Large intestine (tissue), 3 donors: ENCODE data around the gene ITIH4. TPM values are rescaled to one million over a fixed set of nuclear protein-coding genes. Genes with fewer than 3 reads are reported as not detected.

Experiments used
- DNase-seq, 2 donors: peaks; one replicate each; pipeline versions ENCODE4 v3.0.0 to v3.0.0-alpha.2; 2013
- H3K27ac ChIP-seq: one replicate; pipeline ENCODE4 v1.5.1; 2013; ENCODE audit warnings: low read length
- H3K27me3 ChIP-seq: 2 replicates; pipeline ENCODE4 v1.6.1; 2013; ENCODE audit warnings: low read length; ENCODE audit not compliant: control insufficient read depth, insufficient read depth
- H3K36me3 ChIP-seq: 2 replicates; pipeline ENCODE4 v1.6.1; 2013; ENCODE audit warnings: low read length; ENCODE audit not compliant: control insufficient read depth, insufficient read depth
- H3K4me1 ChIP-seq: one replicate; pipeline ENCODE4 v1.6.1; 2013; ENCODE audit warnings: low read length; ENCODE audit not compliant: control insufficient read depth, insufficient read depth
- H3K4me3 ChIP-seq: one replicate; pipeline ENCODE4 v1.5.1; 2013; ENCODE audit warnings: low read length
- H3K9me3 ChIP-seq: one replicate; pipeline ENCODE4 v1.6.1; 2013; ENCODE audit warnings: mild to moderate bottlenecking, low read depth, low read length, moderate library complexity; ENCODE audit not compliant: control insufficient read depth
- WGBS: methylation state at CpG from one replicate; pipeline ENCODE4 v1.1.5; 2013; ENCODE audit warnings: low lambda C conversion rate; ENCODE audit not compliant: insufficient coverage; 5-methylcytosine and 5-hydroxymethylcytosine counted together
- polyA plus RNA-seq: library from polyadenylated mRNA; unstranded; fragments of 120-200 nt; gene quantifications from one replicate; pipeline ENCODE4 v1.2.1, GENCODE V29; 2013

ITIH4 gene
- polyA plus RNA-seq, 1 donor, result 4.3 TPM

GRCh38 chr3:52870471-52870870, 40.0 kb upstream of the ITIH4 start:
- H3K27ac ChIP-seq, result no peak overlapping the region
- no peaks in the 10 kb centered on the region for H3K9me3 ChIP-seq
- no peaks in the 10 kb centered on the region for H3K36me3 ChIP-seq
- no peak overlapping the region for H3K4me3 ChIP-seq
- DNase-seq, result no peak
- WGBS, result no CpG with 5 or more reads among the region's 10 CpGs
- no peaks in the 10 kb centered on the region for H3K4me1 ChIP-seq
- H3K27me3 ChIP-seq, result no peaks in the 10 kb centered on the region

- H3K4me1 ChIP-seq, result no peaks in the 10 kb centered on the region
- H3K9me3 ChIP-seq, result no peaks in the 10 kb centered on the region
- no peak overlapping the region for H3K4me3 ChIP-seq
- no peaks in the 10 kb centered on the region for H3K27me3 ChIP-seq
- 92% methylated on average over 2 of the region's 12 CpGs for WGBS
- H3K27ac ChIP-seq, result no peak overlapping the region
- no peaks in the 10 kb centered on the region for H3K36me3 ChIP-seq
- no peak for DNase-seq
Measured at GRCh38 chr3:52866427-52866826, 36.0 kb upstream of the ITIH4 start.

- H3K27me3 ChIP-seq, result no peaks in the 10 kb centered on the region
- no peaks in the 10 kb centered on the region for H3K36me3 ChIP-seq
- no peaks in the 10 kb centered on the region for H3K9me3 ChIP-seq
- no peak overlapping the region for H3K4me3 ChIP-seq
- DNase-seq, result no peak
- no peaks in the 10 kb centered on the region for H3K4me1 ChIP-seq
- 100% methylated on average over 2 of the region's 13 CpGs for WGBS
- H3K27ac ChIP-seq, result no peak overlapping the region
Measured at GRCh38 chr3:52865994-52866393, 35.5 kb upstream of the ITIH4 start.

- no peak overlapping the region for H3K27ac ChIP-seq
- H3K27me3 ChIP-seq, result no peaks in the 10 kb centered on the region
- H3K9me3 ChIP-seq, result no peaks in the 10 kb centered on the region
- DNase-seq, result no peak
- WGBS, result 100% methylated on average over 1 of the region's 8 CpGs
- no peaks in the 10 kb centered on the region for H3K36me3 ChIP-seq
- no peaks in the 10 kb centered on the region for H3K4me1 ChIP-seq
- no peak overlapping the region for H3K4me3 ChIP-seq
Measured at GRCh38 chr3:52860424-52860768, 29.9 kb upstream of the ITIH4 start.

GRCh38 chr3:52859686-52860423, 29.4 kb upstream of the ITIH4 start:
- H3K27me3 ChIP-seq, result no peaks in the 10 kb centered on the region
- no peak overlapping the region for H3K27ac ChIP-seq
- H3K4me3 ChIP-seq, result no peak overlapping the region
- H3K36me3 ChIP-seq, result no peaks in the 10 kb centered on the region
- 92% methylated on average over 5 of the region's 8 CpGs for WGBS
- H3K9me3 ChIP-seq, result no peaks in the 10 kb centered on the region
- no peaks in the 10 kb centered on the region for H3K4me1 ChIP-seq
- no peak for DNase-seq

- no peaks in the 10 kb centered on the region for H3K4me1 ChIP-seq
- no peaks in the 10 kb centered on the region for H3K9me3 ChIP-seq
- H3K4me3 ChIP-seq, result no peak overlapping the region
- no CpG with 5 or more reads among the region's 5 CpGs for WGBS
- no peak for DNase-seq
- no peak overlapping the region for H3K27ac ChIP-seq
- H3K36me3 ChIP-seq, result no peaks in the 10 kb centered on the region
- no peaks in the 10 kb centered on the region for H3K27me3 ChIP-seq
Measured at GRCh38 chr3:52857864-52858263, 27.4 kb upstream of the ITIH4 start.

- Histone ChIP-seq H3K4me3 (no peak overlapping the region), H3K27ac (no peak overlapping the region), H3K36me3 (peaks cover 2% of the 10 kb centered on the region), H3K9me3 (no peaks in the 10 kb centered on the region), H3K27me3 (no peaks in the 10 kb centered on the region), H3K4me1 (no peaks in the 10 kb centered on the region)
- DNase-seq, result no peak
- WGBS, result no CpG with 5 or more reads among the region's 3 CpGs
Measured at GRCh38 chr3:52857133-52857532, 26.7 kb upstream of the ITIH4 start.

GRCh38 chr3:52856666-52857065, 26.2 kb upstream of the ITIH4 start:
- WGBS, result 100% methylated on average over 1 of the region's 5 CpGs
- Histone ChIP-seq H3K27ac (no peak overlapping the region), H3K9me3 (no peaks in the 10 kb centered on the region), H3K27me3 (no peaks in the 10 kb centered on the region), H3K4me1 (no peaks in the 10 kb centered on the region), H3K36me3 (peaks cover 7% of the 10 kb centered on the region), H3K4me3 (no peak overlapping the region)
- no peak for DNase-seq

GRCh38 chr3:52854013-52854412, 23.5 kb upstream of the ITIH4 start:
- Histone ChIP-seq H3K9me3 (no peaks in the 10 kb centered on the region), H3K27me3 (no peaks in the 10 kb centered on the region), H3K36me3 (peaks cover 18% of the 10 kb centered on the region), H3K27ac (no peak overlapping the region), H3K4me1 (no peaks in the 10 kb centered on the region), H3K4me3 (no peak overlapping the region)
- no CpG with 5 or more reads among the region's 2 CpGs for WGBS
- no peak for DNase-seq

- H3K9me3 ChIP-seq, result no peaks in the 10 kb centered on the region
- no peaks in the 10 kb centered on the region for H3K4me1 ChIP-seq
- H3K27ac ChIP-seq, result no peak overlapping the region
- no peak for DNase-seq
- WGBS, result no CpG with 5 or more reads among the region's 2 CpGs
- H3K4me3 ChIP-seq, result no peak overlapping the region
- no peaks in the 10 kb centered on the region for H3K27me3 ChIP-seq
- H3K36me3 ChIP-seq, result peaks cover 31% of the 10 kb centered on the region
Measured at GRCh38 chr3:52852419-52852818, 21.9 kb upstream of the ITIH4 start.

GRCh38 chr3:52851348-52851747, 20.9 kb upstream of the ITIH4 start:
- Histone ChIP-seq H3K27ac (no peak overlapping the region), H3K9me3 (no peaks in the 10 kb centered on the region), H3K36me3 (peaks cover 35% of the 10 kb centered on the region), H3K27me3 (no peaks in the 10 kb centered on the region), H3K4me3 (no peak overlapping the region), H3K4me1 (no peaks in the 10 kb centered on the region)
- DNase-seq, result peak in 1 of 2 donors; percentile 42
- no CpG with 5 or more reads among the region's 3 CpGs for WGBS
